A549 (cell line): ENCODE results near the gene PROSER3.

Experiments used
- CEBPB ChIP-seq, 2 experiments: fragments of >200 bp in 1 of 2; sonication (Bioruptor Twin) in 1 of 2; formaldehyde crosslinking in 1 of 2; IDR thresholded peaks; 2 replicates each; pipeline ENCODE4 v1.6.1; 2012 to 2016
- CHD2 ChIP-seq: fragments of 150-350 bp; IDR thresholded peaks from 2 replicates; pipeline ENCODE4 v1.6.1; 2014; ENCODE audit warnings: low read length; ENCODE audit not compliant: partially characterized antibody
- CHD4 ChIP-seq: fragments of 200-600 bp; sonication (generic); IDR thresholded peaks from 2 replicates; pipeline ENCODE4 v1.6.1; 2016; ENCODE audit warnings: antibody characterized with exemption, mild to moderate bottlenecking, borderline replicate concordance
- FOSB ChIP-seq: fragments of 250-450 bp; sonication (Bioruptor Pico); IDR thresholded peaks from 2 replicates; pipeline ENCODE4 v1.5.0; 2020; ENCODE audit warnings: mild to moderate bottlenecking, moderate library complexity
- PHF8 ChIP-seq: fragments of 200-600 bp; sonication (generic); IDR thresholded peaks from 2 replicates; pipeline ENCODE4 v1.6.1; 2016; ENCODE audit warnings: low read depth, mild to moderate bottlenecking, antibody characterized with exemption, moderate library complexity, borderline replicate concordance
- POLR2A ChIP-seq: IDR thresholded peaks from 2 replicates; pipeline ENCODE4 v1.6.1; 2012; ENCODE audit warnings: mild to moderate bottlenecking, low read length
- RAD21 ChIP-seq, 2 experiments: fragments of >200 bp in 1 of 2; sonication (Bioruptor Twin) in 1 of 2; formaldehyde crosslinking in 1 of 2; IDR thresholded peaks in 1 of 2; conservative IDR thresholded peaks in 1 of 2; 2 replicates in 1 of 2; 3 replicates in 1 of 2; pipeline ENCODE4 v1.6.1; 2012 to 2018; ENCODE audit warnings: inconsistent platforms in 1 of 2
- RCOR1 ChIP-seq: fragments of 150-350 bp; IDR thresholded peaks from 2 replicates; pipeline ENCODE4 v1.6.1; 2014; ENCODE audit warnings: antibody characterized with exemption, low read length, low read depth
- TF ChIP-seq, protein P1 (sequence below): fragments of >200 bp; sonication (Bioruptor Twin); formaldehyde crosslinking; IDR thresholded peaks from 3 replicates; pipeline ENCODE4 v1.5.1; 2016
- TF ChIP-seq, protein P2 (sequence below): IDR thresholded peaks from 2 replicates; pipeline ENCODE4 v1.6.1; 2012
- TF ChIP-seq, protein P3 (sequence below): IDR thresholded peaks from 2 replicates; pipeline ENCODE4 v1.6.1; 2012

DNA sequence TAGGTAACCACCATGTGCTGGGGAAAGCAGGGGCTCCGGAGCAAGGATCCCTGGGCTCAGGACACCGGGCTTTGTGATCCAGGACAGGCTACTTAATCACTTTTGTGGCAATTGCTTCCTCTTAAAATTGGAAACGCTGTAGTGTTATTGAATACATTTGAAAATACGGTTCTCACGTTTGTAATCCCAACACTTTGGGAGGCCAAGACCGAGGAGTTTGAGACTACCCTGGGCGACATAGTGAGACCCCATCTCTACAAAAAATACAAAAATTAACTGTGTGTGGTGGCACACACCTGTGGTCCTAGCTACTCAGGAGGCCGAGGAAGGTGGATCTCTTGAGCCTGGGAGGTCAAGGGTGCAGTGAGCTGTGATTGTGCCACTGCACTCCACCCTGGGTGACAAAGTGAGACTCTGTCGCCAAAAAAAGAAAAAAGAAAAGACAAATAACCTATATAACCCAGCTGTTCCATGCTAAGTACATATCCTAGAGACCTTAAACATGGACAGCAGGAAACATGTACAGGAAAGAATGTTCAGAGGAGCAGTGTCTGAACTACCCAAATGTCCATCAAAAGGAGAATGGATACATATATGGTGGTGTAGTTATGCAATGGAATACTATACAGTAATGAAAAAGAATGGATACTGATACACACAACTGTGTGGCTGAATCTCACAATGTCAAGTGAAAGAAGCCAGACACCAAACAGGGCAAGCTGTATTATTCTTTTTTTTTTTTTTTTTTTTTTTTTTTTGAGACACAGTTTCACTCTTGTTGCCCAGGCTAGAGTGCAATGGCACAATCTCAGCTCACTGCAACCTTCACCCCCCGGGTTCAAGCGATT, 55.3 kb downstream of the PROSER3 start:
- no peak for TF ChIP-seq RCOR1
- TF ChIP-seq, protein P1, sequence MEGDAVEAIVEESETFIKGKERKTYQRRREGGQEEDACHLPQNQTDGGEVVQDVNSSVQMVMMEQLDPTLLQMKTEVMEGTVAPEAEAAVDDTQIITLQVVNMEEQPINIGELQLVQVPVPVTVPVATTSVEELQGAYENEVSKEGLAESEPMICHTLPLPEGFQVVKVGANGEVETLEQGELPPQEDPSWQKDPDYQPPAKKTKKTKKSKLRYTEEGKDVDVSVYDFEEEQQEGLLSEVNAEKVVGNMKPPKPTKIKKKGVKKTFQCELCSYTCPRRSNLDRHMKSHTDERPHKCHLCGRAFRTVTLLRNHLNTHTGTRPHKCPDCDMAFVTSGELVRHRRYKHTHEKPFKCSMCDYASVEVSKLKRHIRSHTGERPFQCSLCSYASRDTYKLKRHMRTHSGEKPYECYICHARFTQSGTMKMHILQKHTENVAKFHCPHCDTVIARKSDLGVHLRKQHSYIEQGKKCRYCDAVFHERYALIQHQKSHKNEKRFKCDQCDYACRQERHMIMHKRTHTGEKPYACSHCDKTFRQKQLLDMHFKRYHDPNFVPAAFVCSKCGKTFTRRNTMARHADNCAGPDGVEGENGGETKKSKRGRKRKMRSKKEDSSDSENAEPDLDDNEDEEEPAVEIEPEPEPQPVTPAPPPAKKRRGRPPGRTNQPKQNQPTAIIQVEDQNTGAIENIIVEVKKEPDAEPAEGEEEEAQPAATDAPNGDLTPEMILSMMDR = no peak
- TF ChIP-seq CHD4 = no peak; the same call in 1 of the 2 replicates
- no peak for TF ChIP-seq FOSB
- TF ChIP-seq RAD21 (conservative IDR thresholded peaks at IDR 0.05 in 1 of 2, IDR thresholded peaks at IDR 0.05 in 1 of 2) = no peak
- TF ChIP-seq PHF8 = no peak
- TF ChIP-seq, protein P2, sequence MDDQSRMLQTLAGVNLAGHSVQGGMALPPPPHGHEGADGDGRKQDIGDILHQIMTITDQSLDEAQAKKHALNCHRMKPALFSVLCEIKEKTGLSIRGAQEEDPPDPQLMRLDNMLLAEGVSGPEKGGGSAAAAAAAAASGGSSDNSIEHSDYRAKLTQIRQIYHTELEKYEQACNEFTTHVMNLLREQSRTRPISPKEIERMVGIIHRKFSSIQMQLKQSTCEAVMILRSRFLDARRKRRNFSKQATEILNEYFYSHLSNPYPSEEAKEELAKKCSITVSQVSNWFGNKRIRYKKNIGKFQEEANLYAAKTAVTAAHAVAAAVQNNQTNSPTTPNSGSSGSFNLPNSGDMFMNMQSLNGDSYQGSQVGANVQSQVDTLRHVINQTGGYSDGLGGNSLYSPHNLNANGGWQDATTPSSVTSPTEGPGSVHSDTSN = no peak
- no peak for TF ChIP-seq CHD2
- no peak for TF ChIP-seq CEBPB (IDR thresholded peaks at IDR 0.05)
- TF ChIP-seq, protein P3, sequence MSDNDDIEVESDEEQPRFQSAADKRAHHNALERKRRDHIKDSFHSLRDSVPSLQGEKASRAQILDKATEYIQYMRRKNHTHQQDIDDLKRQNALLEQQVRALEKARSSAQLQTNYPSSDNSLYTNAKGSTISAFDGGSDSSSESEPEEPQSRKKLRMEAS = no peak
- no peak for TF ChIP-seq POLR2A
